ENCODE results near the gene USH1G. TPM values are rescaled to one million over a fixed set of nuclear protein-coding genes. Genes with fewer than 3 reads are reported as not detected.

Gene USH1G
- polyA plus RNA-seq, 1 donor from 2014 or later = not detected

GRCh38 chr17:74904687-74905409, 18.2 kb downstream of the USH1G start:
- no peaks in the 10 kb centered on the region for H3K79me2 ChIP-seq (replicated peaks; ENCODE audit: insufficient read depth, low read length)
- no peaks in the 10 kb centered on the region for H3K27me3 ChIP-seq (ENCODE audit: insufficient read depth, low read depth, low read length)
- H3K4me3 ChIP-seq (ENCODE audit: low read length) = no peak overlapping the region
- no peaks in the 10 kb centered on the region for H3K36me3 ChIP-seq (ENCODE audit: insufficient read depth, low read length)
- H3K9ac ChIP-seq (ENCODE audit: low read length) = no peak overlapping the region
- no peak overlapping the region for H2AFZ ChIP-seq (ENCODE audit: low read depth, low read length)
- no peaks in the 10 kb centered on the region for H3F3A ChIP-seq (ENCODE audit: insufficient read depth, low read length, poor library complexity, severe bottlenecking)
- H4K20me1 ChIP-seq (ENCODE audit: insufficient read depth) = no peaks in the 10 kb centered on the region
- H3K9me2 ChIP-seq (ENCODE audit: insufficient read depth, low read length) = no peaks in the 10 kb centered on the region
- H3K27ac ChIP-seq (ENCODE audit: low read length) = no peak overlapping the region
- H3K4me2 ChIP-seq (ENCODE audit: low read length) = no peak overlapping the region
- no peaks in the 10 kb centered on the region for H3K9me3 ChIP-seq (ENCODE audit: low read length)
- TF ChIP-seq CTCF (IDR thresholded peaks at IDR 0.05; ENCODE audit: poor library complexity, severe bottlenecking) (no peak), MXI1 (conservative IDR thresholded peaks at IDR 0.05; ENCODE audit: poor library complexity, severe bottlenecking) (no peak), RAD21 (conservative IDR thresholded peaks at IDR 0.05) (no peak), REST (IDR thresholded peaks at IDR 0.05; ENCODE audit: borderline replicate concordance) (no peak)

GRCh38 chr17:74903671-74904070, 19.4 kb downstream of the USH1G start:
- no peak overlapping the region for H3K4me2 ChIP-seq (ENCODE audit: low read length)
- H3K27me3 ChIP-seq (ENCODE audit: insufficient read depth, low read depth, low read length) = no peaks in the 10 kb centered on the region
- H4K20me1 ChIP-seq (ENCODE audit: insufficient read depth) = no peaks in the 10 kb centered on the region
- H3F3A ChIP-seq (ENCODE audit: insufficient read depth, low read length, poor library complexity, severe bottlenecking) = no peaks in the 10 kb centered on the region
- H2AFZ ChIP-seq (ENCODE audit: low read depth, low read length) = no peak overlapping the region
- H3K36me3 ChIP-seq (ENCODE audit: insufficient read depth, low read length) = no peaks in the 10 kb centered on the region
- no peak overlapping the region for H3K4me3 ChIP-seq (ENCODE audit: low read length)
- no peaks in the 10 kb centered on the region for H3K79me2 ChIP-seq (replicated peaks; ENCODE audit: insufficient read depth, low read length)
- no peak overlapping the region for H3K9ac ChIP-seq (ENCODE audit: low read length)
- no peaks in the 10 kb centered on the region for H3K9me2 ChIP-seq (ENCODE audit: insufficient read depth, low read length)
- no peaks in the 10 kb centered on the region for H3K9me3 ChIP-seq (ENCODE audit: low read length)
- no peak for TF ChIP-seq SMC3 (conservative IDR thresholded peaks at IDR 0.05; ENCODE audit: poor library complexity)
- TF ChIP-seq RAD21 (conservative IDR thresholded peaks at IDR 0.05) = no peak
- no peak for TF ChIP-seq CTCF (IDR thresholded peaks at IDR 0.05; ENCODE audit: poor library complexity, severe bottlenecking)
- TF ChIP-seq EZH2 (IDR thresholded peaks at IDR 0.05; ENCODE audit: borderline replicate concordance, insufficient read depth, low read length, poor library complexity, severe bottlenecking) = no peak
- TF ChIP-seq EP300 (conservative IDR thresholded peaks at IDR 0.05; ENCODE audit: poor library complexity, severe bottlenecking) = no peak
- no peak for TF ChIP-seq TAF1 (IDR thresholded peaks at IDR 0.05; ENCODE audit: low read depth)
- TF ChIP-seq POLR2AphosphoS5 (IDR thresholded peaks at IDR 0.05) = no peak
- TF ChIP-seq MXI1 (conservative IDR thresholded peaks at IDR 0.05; ENCODE audit: poor library complexity, severe bottlenecking) = no peak
- no peak for TF ChIP-seq REST (IDR thresholded peaks at IDR 0.05; ENCODE audit: borderline replicate concordance)
- no peak overlapping the region for H3K27ac ChIP-seq (ENCODE audit: low read length)

All from neural cell (in vitro differentiated cells).